HCT116 (cell line): Measurements from ENCODE around the gene ACBD5. TPM values are rescaled to one million over a fixed set of nuclear protein-coding genes. Genes with fewer than 3 reads are reported as not detected.
A peak's percentile ranks its signal among the peaks of the same experiment; 100 is the strongest.

Source experiments
- ATAC-seq: fragments of 200-7000 bp; cut with Tn5 transposase; 2 replicates; pipeline ENCODE4 v1.9.1; 2020; ENCODE audit warnings: mild to moderate bottlenecking, moderate library complexity
- BruUV-seq: library from RNA; stranded (reverse); fragments of 400-500 nt; replicated peaks from 2 replicates; lab custom pipeline; 2021; lab: Mats Ljungman, UMichigan
- CTCF ChIA-PET: fragments of 300-600 bp; sonication (Branson Sonifier 250); formaldehyde crosslinking; loops from one replicate; lab custom pipeline; 2021; ENCODE audit warnings: antibody characterized with exemption; lab: Charles Lee
- POLR2A ChIA-PET: fragments of 300-600, 350-600 bp; sonication (Branson Sonifier 250); formaldehyde crosslinking; loops from one replicate; lab custom pipeline; 2021; ENCODE audit warnings: antibody characterized with exemption; lab: Charles Lee
- RAD21 ChIA-PET, 2 experiments: fragments of 300-600 bp; sonication (Branson Sonifier 250); formaldehyde crosslinking; loops; one replicate each; lab custom pipeline; 2023; ENCODE audit warnings: low total read pairs in 2 of 2; ENCODE audit not compliant: uncharacterized antibody in 2 of 2, unreplicated experiment in 2 of 2, low non-redundant PET in 1 of 2; lab: Charles Lee
- DNase-seq: peaks from one replicate; pipeline ENCODE4 v3.0.0-alpha.2; 2010; ENCODE audit warnings: low read depth, low spot score
- H2AFZ ChIP-seq: fragments of 200-600 bp; shearing (Covaris generic), sonication (generic); 2 replicates; pipeline ENCODE4 v1.6.1; 2017; ENCODE audit warnings: low read depth, mixed run types, mixed read lengths, antibody characterized with exemption, low read length; ENCODE audit not compliant: poor library complexity, severe bottlenecking
- H3K27ac ChIP-seq: 2 replicates; pipeline ENCODE4 v1.5.1; 2012; ENCODE audit warnings: low read depth, low read length
- H3K27me3 ChIP-seq: fragments of 200-600 bp; sonication (generic); 2 replicates; pipeline ENCODE4 v1.6.1; 2016; ENCODE audit warnings: mixed run types, low read length, mixed read lengths; ENCODE audit not compliant: insufficient read depth
- H3K36me3 ChIP-seq, 2 experiments: fragments of 200-500 bp in 1 of 2; fragments of 200-600 bp in 1 of 2; sonication (Bioruptor generic) in 1 of 2; sonication (generic) in 1 of 2; 2 replicates each; pipeline versions ENCODE4 v1.5.1 to v1.6.1; 2014 to 2016; ENCODE audit warnings: low read length in 2 of 2, inconsistent platforms in 1 of 2, mixed read lengths in 1 of 2, mixed run types in 1 of 2; ENCODE audit not compliant: insufficient read depth in 2 of 2, control insufficient read depth in 1 of 2
- H3K4me1 ChIP-seq, 2 experiments: fragments of 200-600 bp in 1 of 2; sonication (generic) in 1 of 2; 2 replicates each; pipeline versions ENCODE4 v1.5.1 to v1.6.1; 2012 to 2017; ENCODE audit warnings: low read length in 2 of 2, inconsistent platforms in 1 of 2, mild to moderate bottlenecking in 1 of 2, mixed read lengths in 1 of 2, mixed run types in 1 of 2, moderate library complexity in 1 of 2; ENCODE audit not compliant: insufficient read depth in 2 of 2, control insufficient read depth in 1 of 2
- H3K4me2 ChIP-seq: fragments of 200-600 bp; sonication (generic); 2 replicates; pipeline ENCODE4 v1.6.1; 2017; ENCODE audit warnings: mixed run types, low read length, mixed read lengths
- H3K4me3 ChIP-seq, 2 experiments: fragments of 200-600 bp in 1 of 2; sonication (generic) in 1 of 2; replicated peaks in 1 of 2; 2 replicates each; pipeline ENCODE4 v1.5.1; 2011 to 2016; ENCODE audit warnings: low read length in 2 of 2, control low read depth in 1 of 2, low read depth in 1 of 2, mild to moderate bottlenecking in 1 of 2, mixed read lengths in 1 of 2, mixed run types in 1 of 2
- H3K79me2 ChIP-seq: fragments of 200-600 bp; sonication (generic); 2 replicates; pipeline ENCODE4 v1.6.1; 2017; ENCODE audit warnings: mild to moderate bottlenecking, mixed run types, low read length, moderate library complexity, mixed read lengths; ENCODE audit not compliant: insufficient read depth
- H3K9ac ChIP-seq: fragments of 200-600 bp; sonication (generic); 2 replicates; pipeline ENCODE4 v1.6.1; 2016; ENCODE audit warnings: low read length, mixed read lengths
- H3K9me2 ChIP-seq: fragments of 200-600 bp; sonication (generic), shearing (Covaris generic); 2 replicates; pipeline ENCODE4 v1.6.1; 2017; ENCODE audit warnings: mixed run types, mild to moderate bottlenecking, moderate library complexity; ENCODE audit not compliant: insufficient read depth
- H3K9me3 ChIP-seq, 2 experiments: fragments of 200-500 bp in 1 of 2; fragments of 200-600 bp in 1 of 2; sonication (Bioruptor generic) in 1 of 2; sonication (generic) in 1 of 2; 2 replicates each; pipeline ENCODE4 v1.6.1; 2014 to 2017; ENCODE audit warnings: low read length in 2 of 2, mixed read lengths in 2 of 2, inconsistent platforms in 1 of 2, low read depth in 1 of 2, mild to moderate bottlenecking in 1 of 2, mixed run types in 1 of 2, moderate library complexity in 1 of 2; ENCODE audit not compliant: control insufficient read depth in 1 of 2, insufficient read depth in 1 of 2
- H4K20me1 ChIP-seq: fragments of 200-600 bp; sonication (generic), shearing (Covaris generic); 2 replicates; pipeline ENCODE4 v1.6.1; 2017; ENCODE audit warnings: mixed run types, mild to moderate bottlenecking, moderate library complexity; ENCODE audit not compliant: insufficient read depth
- ATF3 ChIP-seq: IDR thresholded peaks from 2 replicates; pipeline ENCODE4 v1.6.1; 2012
- CBX3 ChIP-seq: IDR thresholded peaks from 2 replicates; pipeline ENCODE4 v1.6.1; 2012; ENCODE audit warnings: low read depth
- CEBPB ChIP-seq: IDR thresholded peaks from 2 replicates; pipeline ENCODE4 v1.6.1; 2012; ENCODE audit warnings: low read depth
- CTCF ChIP-seq, 3 experiments: fragments of 200-600 bp in 1 of 3; sonication (generic) in 1 of 3; IDR thresholded peaks in 2 of 3; conservative IDR thresholded peaks in 1 of 3; 2 replicates each; pipeline ENCODE4 v1.5.1; 2012 to 2017; ENCODE audit warnings: low read depth in 2 of 3, low read length in 2 of 3, antibody characterized with exemption in 1 of 3, borderline replicate concordance in 1 of 3, control low read depth in 1 of 3, mild to moderate bottlenecking in 1 of 3, mixed read lengths in 1 of 3, mixed run types in 1 of 3, moderate library complexity in 1 of 3; ENCODE audit not compliant: insufficient read depth in 1 of 3
- EGR1 ChIP-seq: IDR thresholded peaks from 2 replicates; pipeline ENCODE4 v1.6.1; 2012; ENCODE audit warnings: low read depth
- ELF1 ChIP-seq: IDR thresholded peaks from 2 replicates; pipeline ENCODE4 v1.6.1; 2012; ENCODE audit warnings: low read depth, borderline replicate concordance
- EZH2phosphoT487 ChIP-seq: fragments of 200-600 bp; IDR thresholded peaks from 2 replicates; pipeline ENCODE4 v1.6.1; 2018; ENCODE audit warnings: antibody characterized with exemption, borderline replicate concordance
- FOSL1 ChIP-seq: IDR thresholded peaks from 2 replicates; pipeline ENCODE4 v1.6.1; 2012; ENCODE audit warnings: low read depth
- JUND ChIP-seq: IDR thresholded peaks from 2 replicates; pipeline ENCODE4 v1.6.1; 2012
- MAX ChIP-seq: IDR thresholded peaks from 2 replicates; pipeline ENCODE4 v1.6.1; 2012
- RAD21 ChIP-seq: IDR thresholded peaks from 2 replicates; pipeline ENCODE4 v1.6.1; 2012; ENCODE audit warnings: low read depth, mild to moderate bottlenecking
- SIN3A ChIP-seq: IDR thresholded peaks from 2 replicates; pipeline ENCODE4 v1.6.1; 2012; ENCODE audit warnings: low read depth
- SP1 ChIP-seq: IDR thresholded peaks from 2 replicates; pipeline ENCODE4 v1.6.1; 2012; ENCODE audit warnings: low read depth
- SRF ChIP-seq: IDR thresholded peaks from 2 replicates; pipeline ENCODE4 v1.6.1; 2012; ENCODE audit warnings: low read depth
- TCF7L2 ChIP-seq: IDR thresholded peaks from 2 replicates; pipeline ENCODE4 v1.7.0; 2011; ENCODE audit warnings: borderline replicate concordance, inconsistent platforms; ENCODE audit not compliant: insufficient read depth, insufficient read length; ENCODE audit errors: extremely low read depth
- YY1 ChIP-seq: IDR thresholded peaks from 2 replicates; pipeline ENCODE4 v1.6.1; 2011; ENCODE audit warnings: low read length, low read depth, moderate library complexity, mild to moderate bottlenecking; ENCODE audit not compliant: insufficient replicate concordance; ENCODE audit errors: extremely low read depth
- ZBTB33 ChIP-seq: IDR thresholded peaks from 2 replicates; pipeline ENCODE4 v1.6.1; 2011; ENCODE audit warnings: mild to moderate bottlenecking, low read length, moderate library complexity; ENCODE audit not compliant: insufficient replicate concordance; ENCODE audit errors: extremely low read depth
- ZFX ChIP-seq: fragments of 450-650 bp; IDR thresholded peaks from 2 replicates; pipeline ENCODE4 v1.6.1; 2017
- intact Hi-C: fragments of 100-400 bp; cut with micrococcal nuclease; formaldehyde crosslinking; loops from 2 replicates; pipeline ENCODE4 v1.10.0; 2022
- total RNA-seq: library from RNA; stranded (reverse); gene quantifications from one replicate; pipeline ENCODE4 v1.2.1, GENCODE V29; 2021; ENCODE audit not compliant: unreplicated experiment

ACBD5 gene
- total RNA-seq, 1 experiment from 2014 or later: 19.5 TPM

- H3K9ac ChIP-seq: peak overlapping the region; percentile 85
- CTCF ChIA-PET: interaction anchor here (1.5 kb wide), 1 partner anchor 88 kb away, joined by 5 read pairs; no protein-coding TSS in a partner anchor
Measured at GRCh38 chr10:27153329-27153728, 87.3 kb downstream of the ACBD5 start.

More at GRCh38 chr10:27153329-27153728, 87.3 kb downstream of the ACBD5 start:
- Histone ChIP-seq H3K9me2 (no peaks in the 10 kb centered on the region), H3K27me3 (no peaks in the 10 kb centered on the region), H4K20me1 (peaks cover 20% of the 10 kb centered on the region; the same call in 1 of the 2 replicates), H2AFZ (no peak overlapping the region), H3K79me2 (peaks cover 91% of the 10 kb centered on the region), H3K4me2 (peak overlapping the region; percentile 98), H3K27ac (peak overlapping the region; percentile 94), H3K36me3 (peaks cover 6 to 12% of the 10 kb centered on the region in 2 experiments), H3K4me3 (peak overlapping the region; percentile 95 to 100), H3K9me3 (no peaks in the 10 kb centered on the region), H3K4me1 (peaks cover 10 to 21% of the 10 kb centered on the region in 2 experiments; a peak in 3 of 4 replicates)
- DNase-seq (no peak), ATAC-seq (no peak)
- no TSS peak for BruUV-seq
- intact Hi-C loops: no loop called here
- TF ChIP-seq CTCF (IDR thresholded peaks at IDR 0.05 in 2 of 3, conservative IDR thresholded peaks at IDR 0.05 in 1 of 3; ENCODE audit: borderline replicate concordance in 1 of 3, insufficient read depth in 1 of 3, low read depth in 2 of 3, low read length in 2 of 3) (no peak), SIN3A (no peak), CEBPB (no peak), CBX3 (no peak), ZFX (no peak), FOSL1 (no peak), EGR1 (no peak), ZBTB33 (no peak), YY1 (no peak), ATF3 (no peak), ELF1 (no peak), JUND (no peak), TCF7L2 (no peak), MAX (no peak), SP1 (no peak), EZH2phosphoT487 (no peak), SRF (no peak), RAD21 (no peak)
- ChIA-PET RAD21 (no interaction called here), POLR2A (interaction anchor here (1.0 to 1.5 kb wide), 2 partner anchors 12 to 351 kb away, joined by 3 read pairs; partner anchors contain the start of gene RAB18)
